Activated T-helper 17 cell treated with anti-CD3 and anti-CD28 coated beads, Interleukin-2, amount 50 U/mL, for 72 hours (primary cell): ENCODE measurements around the gene ZBTB46. TPM values are rescaled to one million over a fixed set of nuclear protein-coding genes. Genes with fewer than 3 reads are reported as not detected.

Experiments used
- ATAC-seq: fragments of 150-1000 bp; cut with Tn5 transposase; replicated peaks from 2 replicates; pipeline ENCODE4 v1.10.0; 2021; ENCODE audit warnings: mild to moderate bottlenecking, moderate library complexity
- H3K27ac Mint-ChIP-seq: one replicate; pipeline ENCODE4 v1.8.0; 2022; ENCODE audit warnings: mixed read lengths
- H3K27me3 Mint-ChIP-seq: one replicate; pipeline ENCODE4 v1.8.0; 2022; ENCODE audit warnings: mixed read lengths
- H3K36me3 Mint-ChIP-seq: one replicate; pipeline ENCODE4 v1.8.0; 2022; ENCODE audit warnings: low read depth, mild to moderate bottlenecking, mixed read lengths
- H3K4me1 Mint-ChIP-seq: one replicate; pipeline ENCODE4 v1.8.0; 2022; ENCODE audit warnings: mixed read lengths
- H3K4me3 Mint-ChIP-seq: one replicate; pipeline ENCODE4 v1.8.0; 2022; ENCODE audit warnings: mild to moderate bottlenecking, mixed read lengths
- H3K9me3 Mint-ChIP-seq: one replicate; pipeline ENCODE4 v1.8.0; 2022; ENCODE audit warnings: mixed read lengths
- total RNA-seq, 2 donors: library from RNA; stranded (reverse); gene quantifications; one replicate each; pipeline ENCODE4 v1.2.3, GENCODE V29; 2022

ZBTB46 gene
- total RNA-seq, 2 donors from 2014 or later: 0.54 to 6.2 TPM

- no peak for ATAC-seq
- no peaks in the 10 kb centered on the region for H3K36me3 Mint-ChIP-seq
- no peaks in the 10 kb centered on the region for H3K9me3 Mint-ChIP-seq
- H3K27ac Mint-ChIP-seq: no peak overlapping the region
- no peak overlapping the region for H3K4me3 Mint-ChIP-seq
- peaks cover 3% of the 10 kb centered on the region for H3K4me1 Mint-ChIP-seq
- no peaks in the 10 kb centered on the region for H3K27me3 Mint-ChIP-seq
These were observed 78.5 kb downstream of the ZBTB46 start for GRCh38 chr20:63752411-63753101.

- Mint-ChIP-seq H3K27me3 (no peaks in the 10 kb centered on the region), H3K27ac (peak overlapping the region; percentile 82), H3K4me1 (no peaks in the 10 kb centered on the region), H3K4me3 (peak overlapping the region; percentile 75), H3K36me3 (no peaks in the 10 kb centered on the region), H3K9me3 (no peaks in the 10 kb centered on the region)
- ATAC-seq: peak; percentile 20
These were observed 79.4 kb downstream of the ZBTB46 start for GRCh38 chr20:63751471-63752271.

- Mint-ChIP-seq H3K4me3 (peak overlapping the region; percentile 75), H3K9me3 (no peaks in the 10 kb centered on the region), H3K36me3 (no peaks in the 10 kb centered on the region), H3K4me1 (no peaks in the 10 kb centered on the region), H3K27me3 (no peaks in the 10 kb centered on the region), H3K27ac (peak overlapping the region; percentile 82)
- ATAC-seq: peak; percentile 88
These were observed 80.1 kb downstream of the ZBTB46 start for GRCh38 chr20:63750807-63751470.

GRCh38 chr20:63749597-63750508, 81.2 kb downstream of the ZBTB46 start:
- Mint-ChIP-seq H3K4me1 (no peaks in the 10 kb centered on the region), H3K9me3 (no peaks in the 10 kb centered on the region), H3K27ac (peak overlapping the region; percentile 63), H3K27me3 (no peaks in the 10 kb centered on the region), H3K36me3 (no peaks in the 10 kb centered on the region), H3K4me3 (no peak overlapping the region)
- no peak for ATAC-seq

GRCh38 chr20:63748934-63749270, 82.2 kb downstream of the ZBTB46 start:
- Mint-ChIP-seq H3K4me3 (no peak overlapping the region), H3K27ac (peak overlapping the region; percentile 63), H3K27me3 (no peaks in the 10 kb centered on the region), H3K36me3 (no peaks in the 10 kb centered on the region), H3K4me1 (no peaks in the 10 kb centered on the region), H3K9me3 (no peaks in the 10 kb centered on the region)
- ATAC-seq: no peak

GRCh38 chr20:63748070-63748933, 82.8 kb downstream of the ZBTB46 start:
- no peaks in the 10 kb centered on the region for H3K4me1 Mint-ChIP-seq
- no peak overlapping the region for H3K4me3 Mint-ChIP-seq
- no peaks in the 10 kb centered on the region for H3K36me3 Mint-ChIP-seq
- H3K27me3 Mint-ChIP-seq: no peaks in the 10 kb centered on the region
- H3K9me3 Mint-ChIP-seq: no peaks in the 10 kb centered on the region
- H3K27ac Mint-ChIP-seq: peak overlapping the region; percentile 63
- ATAC-seq: no peak

GRCh38 chr20:63747622-63748069, 83.4 kb downstream of the ZBTB46 start:
- Mint-ChIP-seq H3K27ac (no peak overlapping the region), H3K27me3 (no peaks in the 10 kb centered on the region), H3K36me3 (no peaks in the 10 kb centered on the region), H3K9me3 (no peaks in the 10 kb centered on the region), H3K4me3 (no peak overlapping the region), H3K4me1 (no peaks in the 10 kb centered on the region)
- ATAC-seq: no peak

GRCh38 chr20:63746751-63747315, 84.2 kb downstream of the ZBTB46 start:
- ATAC-seq: no peak
- Mint-ChIP-seq H3K4me1 (no peaks in the 10 kb centered on the region), H3K36me3 (no peaks in the 10 kb centered on the region), H3K4me3 (no peak overlapping the region), H3K27me3 (no peaks in the 10 kb centered on the region), H3K27ac (no peak overlapping the region), H3K9me3 (no peaks in the 10 kb centered on the region)

- no peak overlapping the region for H3K4me3 Mint-ChIP-seq
- no peaks in the 10 kb centered on the region for H3K27me3 Mint-ChIP-seq
- H3K36me3 Mint-ChIP-seq: no peaks in the 10 kb centered on the region
- no peak for ATAC-seq
- H3K27ac Mint-ChIP-seq: no peak overlapping the region
- no peaks in the 10 kb centered on the region for H3K4me1 Mint-ChIP-seq
- no peaks in the 10 kb centered on the region for H3K9me3 Mint-ChIP-seq
These were observed 84.9 kb downstream of the ZBTB46 start for GRCh38 chr20:63745961-63746731.

- Mint-ChIP-seq H3K4me1 (no peaks in the 10 kb centered on the region), H3K36me3 (no peaks in the 10 kb centered on the region), H3K4me3 (no peak overlapping the region), H3K27ac (no peak overlapping the region), H3K9me3 (no peaks in the 10 kb centered on the region), H3K27me3 (no peaks in the 10 kb centered on the region)
- no peak for ATAC-seq
These were observed 85.6 kb downstream of the ZBTB46 start for GRCh38 chr20:63745424-63745805.

GRCh38 chr20:63744574-63745423, 86.3 kb downstream of the ZBTB46 start:
- no peaks in the 10 kb centered on the region for H3K9me3 Mint-ChIP-seq
- H3K4me3 Mint-ChIP-seq: no peak overlapping the region
- H3K27ac Mint-ChIP-seq: no peak overlapping the region
- ATAC-seq: no peak
- H3K27me3 Mint-ChIP-seq: no peaks in the 10 kb centered on the region
- no peaks in the 10 kb centered on the region for H3K36me3 Mint-ChIP-seq
- H3K4me1 Mint-ChIP-seq: no peaks in the 10 kb centered on the region

- no peak overlapping the region for H3K27ac Mint-ChIP-seq
- no peaks in the 10 kb centered on the region for H3K27me3 Mint-ChIP-seq
- ATAC-seq: no peak
- no peaks in the 10 kb centered on the region for H3K4me1 Mint-ChIP-seq
- no peaks in the 10 kb centered on the region for H3K36me3 Mint-ChIP-seq
- no peak overlapping the region for H3K4me3 Mint-ChIP-seq
- no peaks in the 10 kb centered on the region for H3K9me3 Mint-ChIP-seq
These were observed 86.9 kb downstream of the ZBTB46 start for GRCh38 chr20:63744158-63744557.
